Measurements from ENCODE around the gene PTPRF.

DNA sequence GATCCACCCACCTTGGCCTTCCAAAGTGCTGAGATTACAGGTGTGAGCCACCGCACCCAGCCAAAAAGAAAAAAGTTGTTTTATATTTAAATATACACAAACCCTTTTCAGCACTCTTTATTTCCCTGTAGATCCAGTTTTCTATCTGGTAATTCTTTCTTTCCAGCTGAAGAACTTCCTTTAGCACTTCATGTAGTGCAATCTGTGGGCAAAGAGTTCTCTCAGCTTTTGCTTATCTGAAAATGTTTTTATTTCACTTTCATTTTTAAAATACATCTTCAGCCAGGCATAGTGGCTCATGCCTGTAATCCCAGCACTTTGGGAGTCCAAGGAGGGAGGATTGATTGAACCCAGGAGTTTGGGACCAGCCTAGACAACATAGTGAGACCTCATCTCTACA, 48.5 kb upstream of the PTPRF start:
- TF ChIP-seq, protein P1, sequence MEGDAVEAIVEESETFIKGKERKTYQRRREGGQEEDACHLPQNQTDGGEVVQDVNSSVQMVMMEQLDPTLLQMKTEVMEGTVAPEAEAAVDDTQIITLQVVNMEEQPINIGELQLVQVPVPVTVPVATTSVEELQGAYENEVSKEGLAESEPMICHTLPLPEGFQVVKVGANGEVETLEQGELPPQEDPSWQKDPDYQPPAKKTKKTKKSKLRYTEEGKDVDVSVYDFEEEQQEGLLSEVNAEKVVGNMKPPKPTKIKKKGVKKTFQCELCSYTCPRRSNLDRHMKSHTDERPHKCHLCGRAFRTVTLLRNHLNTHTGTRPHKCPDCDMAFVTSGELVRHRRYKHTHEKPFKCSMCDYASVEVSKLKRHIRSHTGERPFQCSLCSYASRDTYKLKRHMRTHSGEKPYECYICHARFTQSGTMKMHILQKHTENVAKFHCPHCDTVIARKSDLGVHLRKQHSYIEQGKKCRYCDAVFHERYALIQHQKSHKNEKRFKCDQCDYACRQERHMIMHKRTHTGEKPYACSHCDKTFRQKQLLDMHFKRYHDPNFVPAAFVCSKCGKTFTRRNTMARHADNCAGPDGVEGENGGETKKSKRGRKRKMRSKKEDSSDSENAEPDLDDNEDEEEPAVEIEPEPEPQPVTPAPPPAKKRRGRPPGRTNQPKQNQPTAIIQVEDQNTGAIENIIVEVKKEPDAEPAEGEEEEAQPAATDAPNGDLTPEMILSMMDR (IDR thresholded peaks at IDR 0.05), result no peak
- TF ChIP-seq POLR2A (IDR thresholded peaks at IDR 0.05), result no peak
